ENCODE data around the gene KCNJ1.
A peak's percentile ranks its signal among the peaks of the same experiment; 100 is the strongest.

The KCNJ1 gene

DNA sequence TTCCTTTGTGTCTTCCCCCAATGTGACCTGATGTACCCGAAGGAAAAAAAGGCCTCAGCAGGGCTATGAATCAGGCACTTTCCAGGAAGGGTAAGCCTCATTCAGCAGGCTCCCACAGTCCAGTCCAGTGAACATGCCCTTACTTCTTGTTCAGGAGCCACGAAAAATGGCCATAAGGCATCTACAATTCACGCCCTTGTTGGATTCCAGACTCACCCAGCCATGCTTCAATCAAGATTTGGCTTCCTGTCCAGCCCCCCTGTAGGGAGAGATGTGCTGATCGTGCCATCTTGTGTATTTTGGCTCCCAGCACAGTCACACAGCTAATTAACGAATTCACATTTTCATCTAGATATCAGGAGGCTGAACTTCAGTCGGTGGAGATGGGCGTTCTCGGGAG is 14.1 kb upstream of the KCNJ1 start:
- no peak for DNase-seq

DNA sequence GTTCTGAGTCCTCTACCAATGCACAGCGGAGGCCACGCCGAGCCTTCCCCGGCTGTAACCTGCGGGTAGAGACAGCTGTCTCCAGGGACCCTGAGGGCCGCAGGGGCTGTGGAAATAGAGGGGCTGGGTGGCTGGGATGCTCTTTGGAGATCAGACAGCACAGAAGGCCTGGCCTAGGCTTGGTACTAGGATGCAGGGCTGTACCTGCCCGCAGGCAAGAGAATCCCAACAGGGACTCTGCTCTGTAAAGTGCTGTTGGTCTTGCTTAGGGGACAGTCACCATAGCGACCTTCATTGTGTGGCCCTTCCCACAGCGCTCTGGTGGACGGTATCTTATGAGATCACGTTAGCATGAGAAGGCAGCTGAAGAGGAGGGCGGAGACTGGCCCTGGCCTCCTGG is 12.7 kb upstream of the KCNJ1 start:
- no peak for DNase-seq

DNA sequence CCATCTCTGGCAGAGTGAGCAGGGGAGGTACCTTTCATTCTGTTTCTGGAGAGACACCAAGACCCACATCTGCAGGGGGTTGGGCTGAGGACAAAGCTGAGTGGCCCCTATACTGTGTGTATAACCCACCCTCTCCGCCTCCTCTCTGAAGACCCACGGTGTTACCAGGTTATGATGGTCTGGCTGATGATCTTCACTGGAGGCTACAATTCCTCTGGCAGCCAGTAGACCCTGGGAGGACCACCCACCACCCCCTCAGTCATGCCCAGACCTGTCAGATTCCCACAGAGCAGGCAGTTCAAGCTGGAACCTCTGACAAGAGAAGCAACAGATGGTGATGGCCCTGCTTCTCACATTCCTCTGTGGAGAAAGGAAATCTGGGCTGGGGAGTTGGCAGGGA is 11.4 kb upstream of the KCNJ1 start:
- no peak for DNase-seq

DNA sequence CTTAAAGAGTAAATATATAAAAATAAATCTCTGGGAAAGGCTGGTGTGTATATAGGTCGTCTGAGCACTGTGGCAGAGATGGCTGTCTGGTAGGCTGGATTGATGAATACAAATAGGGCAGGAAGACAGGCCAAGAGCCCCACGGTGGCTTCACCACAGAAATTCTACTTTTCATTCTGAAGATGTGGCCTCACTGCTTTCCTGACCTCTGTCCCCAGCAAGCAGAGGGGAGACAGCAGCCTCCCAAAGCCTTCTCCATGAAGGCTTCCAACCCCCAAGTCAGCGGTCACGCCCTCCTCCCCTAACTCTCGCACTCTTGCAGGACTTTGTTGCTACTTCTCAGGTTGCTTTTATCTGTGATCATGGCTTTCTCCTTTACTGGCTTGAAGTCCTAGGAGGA is 10.6 kb upstream of the KCNJ1 start:
- DNase-seq = no peak

DNA sequence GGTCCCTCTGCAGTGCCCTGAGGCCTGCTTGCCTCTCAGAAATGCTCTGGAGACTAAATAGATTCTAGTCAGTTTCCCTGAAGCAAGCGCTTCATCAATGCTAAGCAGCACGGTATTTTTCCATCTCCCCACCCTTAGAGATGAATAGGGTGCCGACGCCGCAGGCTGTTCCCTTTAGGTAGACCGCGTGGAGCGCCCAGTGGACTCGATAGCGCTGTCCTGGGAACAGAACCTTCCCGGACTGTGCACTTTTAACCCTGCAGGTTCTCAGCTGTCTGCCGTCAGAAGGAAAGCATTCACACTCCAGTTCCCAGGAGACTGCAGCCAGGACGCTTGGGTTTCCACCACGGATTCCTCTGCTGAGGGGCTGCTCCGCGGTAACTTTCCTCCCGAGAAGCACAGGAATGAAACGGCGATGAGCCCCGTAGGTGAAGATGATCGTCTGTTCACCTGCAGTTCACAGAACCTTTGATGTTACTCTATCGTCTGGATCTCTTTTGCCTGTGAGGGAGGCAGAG is 9.1 kb upstream of the KCNJ1 start:
- no peak for DNase-seq

DNA sequence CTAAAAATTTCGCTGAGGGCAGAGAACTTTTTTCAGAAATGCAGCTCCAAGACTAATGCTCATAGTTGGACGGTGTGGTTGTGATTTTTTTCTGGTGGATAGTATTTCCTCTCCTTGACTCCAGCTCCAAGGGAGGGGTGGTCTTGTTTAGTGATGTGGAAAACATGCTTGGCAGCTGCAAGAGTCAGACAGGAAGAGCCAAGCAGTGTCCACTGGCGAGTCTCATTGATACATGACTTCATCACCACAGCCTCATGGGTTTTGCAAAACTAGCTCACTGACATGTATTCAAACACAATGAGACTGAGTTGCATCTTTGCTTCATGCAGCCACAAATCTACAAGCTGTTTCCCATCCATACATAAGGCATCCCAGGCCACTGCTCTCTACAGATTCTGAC is 7.3 kb upstream of the KCNJ1 start:
- DNase-seq = no peak

DNA sequence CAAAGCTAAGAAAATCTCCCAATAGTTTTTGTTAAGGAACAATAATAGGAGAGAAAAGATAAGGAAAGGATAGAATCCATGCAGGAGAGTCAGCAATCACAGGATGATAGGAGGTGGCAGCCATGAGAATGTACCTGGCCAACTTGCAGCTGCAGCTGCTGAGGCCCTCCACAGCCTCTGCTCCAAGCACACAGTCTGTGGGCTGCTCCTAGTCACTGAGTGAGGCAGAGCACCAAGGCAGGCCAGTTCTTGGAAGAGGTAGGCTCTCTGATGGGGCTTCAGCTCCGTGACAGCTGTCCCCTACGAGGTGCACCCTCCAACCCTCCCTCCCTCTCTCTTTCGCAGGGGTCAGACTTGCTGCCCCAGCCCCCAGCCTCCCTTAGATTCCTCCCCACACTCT is 5.5 kb upstream of the KCNJ1 start:
- no peak for DNase-seq

DNA sequence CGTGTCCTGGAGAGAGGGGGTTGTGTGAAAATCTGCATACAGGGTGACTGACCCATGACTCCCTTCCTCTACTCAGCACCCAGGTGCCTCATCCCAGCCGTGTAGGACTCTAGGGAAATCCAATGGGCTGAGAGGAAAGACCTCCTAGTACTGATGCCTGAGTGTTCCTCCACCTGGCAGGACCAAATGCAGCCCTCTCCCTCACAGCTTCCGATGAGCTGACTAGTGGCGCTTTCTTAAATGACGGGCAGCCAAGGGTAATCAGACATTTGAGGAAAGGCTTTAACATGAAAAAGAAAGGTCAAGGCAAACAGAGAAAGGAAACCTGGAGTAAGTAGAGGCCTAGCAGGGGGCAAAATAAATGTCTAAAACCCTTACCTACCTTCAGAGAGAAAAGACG is 5.0 kb upstream of the KCNJ1 start:
- DNase-seq = no peak

DNA sequence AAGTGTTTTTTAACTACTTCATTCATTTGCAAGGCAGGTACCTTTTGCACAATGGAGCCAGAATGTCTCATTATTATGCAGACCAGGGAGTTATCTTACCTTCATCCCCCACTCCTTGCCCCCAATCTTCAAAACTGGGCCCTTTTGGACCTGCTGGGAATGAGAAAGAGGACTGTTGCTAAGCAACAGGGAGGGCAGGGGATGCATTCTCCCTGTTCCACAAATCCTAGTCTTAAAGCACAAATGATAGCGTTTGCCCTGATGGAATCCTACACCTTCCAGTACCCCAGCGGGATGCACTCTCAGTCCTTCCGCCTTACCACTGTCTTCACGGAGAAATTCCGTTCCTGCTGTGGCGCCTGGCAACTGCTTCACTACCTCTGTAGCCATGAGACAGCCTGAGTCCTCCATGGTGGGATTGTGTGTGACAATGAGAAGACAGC is 4.1 kb upstream of the KCNJ1 start:
- DNase-seq = no peak

DNA sequence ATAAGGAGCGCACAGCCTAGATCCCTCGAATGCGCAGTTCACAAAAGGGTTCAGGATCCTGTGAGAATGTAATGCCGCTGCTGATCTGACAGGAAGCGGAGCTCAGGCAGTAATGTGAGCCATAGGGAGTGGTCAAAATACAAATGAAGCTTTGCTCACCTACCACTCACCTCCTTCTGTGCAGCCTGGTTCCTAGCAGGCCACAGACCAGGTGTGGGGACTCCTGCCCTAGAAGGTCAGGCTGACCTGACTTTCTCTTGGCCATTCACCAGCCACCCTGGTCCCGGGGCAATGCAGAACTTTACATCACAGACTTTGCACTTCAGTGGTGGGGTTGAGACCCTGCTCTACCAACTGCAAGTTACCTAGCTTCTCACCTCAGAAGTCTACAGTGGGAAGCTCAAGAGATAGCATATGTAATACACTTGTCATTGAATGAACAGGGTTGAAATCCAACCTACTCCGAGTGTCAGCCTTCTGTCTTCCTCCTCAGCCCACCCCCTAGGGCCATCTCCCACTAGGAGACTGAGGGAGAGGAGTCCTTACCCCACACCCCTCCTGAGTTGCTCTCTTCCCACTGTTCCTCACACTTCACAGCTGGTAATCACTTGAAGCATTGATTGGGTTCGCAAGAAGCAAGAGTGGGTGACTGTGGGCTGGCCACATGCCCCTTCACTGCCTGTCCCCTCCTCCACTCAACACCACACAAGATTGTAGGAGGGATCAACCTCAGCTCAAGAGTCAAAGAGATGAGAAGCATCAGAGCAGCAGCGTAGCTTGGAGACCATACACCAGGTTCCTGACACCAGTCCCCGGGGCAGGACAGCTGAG is 2.0 kb upstream of the KCNJ1 start:
- DNase-seq = no peak

DNA sequence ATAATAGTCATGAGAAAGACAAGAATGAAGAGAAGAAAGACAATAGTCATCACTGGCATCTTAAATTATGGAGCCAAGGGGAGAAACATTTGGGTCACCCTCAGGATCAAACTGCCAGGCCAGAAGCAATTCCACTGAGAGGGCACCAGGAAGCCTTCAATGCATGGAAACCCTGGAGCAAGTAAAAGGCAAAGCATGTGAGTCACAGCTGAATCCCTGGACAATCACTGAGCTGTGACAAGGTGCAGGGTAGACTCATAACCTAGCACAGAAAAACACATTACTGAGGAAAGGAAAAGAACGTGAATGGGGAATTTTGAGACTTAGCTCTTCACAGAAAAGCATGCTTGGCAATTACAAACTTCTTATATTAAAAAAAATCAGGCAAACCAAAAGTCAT is 1.6 kb downstream of the KCNJ1 start:
- DNase-seq = no peak

DNA sequence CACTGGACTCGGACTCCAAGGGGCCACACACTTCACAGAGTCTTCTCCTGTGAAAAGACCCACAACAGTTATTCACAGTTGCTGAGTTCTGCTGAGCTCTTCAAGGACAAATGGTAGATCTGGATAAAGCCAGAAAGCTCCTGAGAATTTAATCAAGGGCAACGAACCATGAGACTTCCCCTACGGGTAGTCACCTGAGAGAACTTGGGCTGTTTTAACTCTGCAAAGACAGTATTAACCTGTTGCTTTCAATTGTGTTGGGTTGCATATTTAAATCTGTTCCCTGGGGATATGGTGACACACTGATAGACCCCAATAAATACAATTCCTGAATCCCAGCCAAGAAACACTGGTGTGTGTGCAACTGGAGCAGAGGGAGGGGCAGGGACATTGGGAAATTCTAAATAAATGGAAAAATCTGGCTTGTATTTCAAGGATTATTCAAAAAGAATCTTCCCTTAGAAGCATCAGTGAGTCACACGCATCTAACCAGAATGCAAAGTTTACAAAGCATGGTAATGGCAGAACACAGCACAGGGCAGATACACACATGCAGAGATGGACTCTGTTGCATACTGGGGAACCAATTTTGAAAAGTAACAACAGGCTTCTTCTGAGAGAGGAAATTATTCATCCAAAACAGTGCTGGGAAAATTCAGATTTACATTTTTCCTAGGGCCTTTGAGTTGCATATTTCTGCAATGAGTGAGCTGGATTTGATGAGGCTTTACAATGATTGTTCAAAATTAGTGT is 4.0 kb downstream of the KCNJ1 start:
- no peak for DNase-seq

DNA sequence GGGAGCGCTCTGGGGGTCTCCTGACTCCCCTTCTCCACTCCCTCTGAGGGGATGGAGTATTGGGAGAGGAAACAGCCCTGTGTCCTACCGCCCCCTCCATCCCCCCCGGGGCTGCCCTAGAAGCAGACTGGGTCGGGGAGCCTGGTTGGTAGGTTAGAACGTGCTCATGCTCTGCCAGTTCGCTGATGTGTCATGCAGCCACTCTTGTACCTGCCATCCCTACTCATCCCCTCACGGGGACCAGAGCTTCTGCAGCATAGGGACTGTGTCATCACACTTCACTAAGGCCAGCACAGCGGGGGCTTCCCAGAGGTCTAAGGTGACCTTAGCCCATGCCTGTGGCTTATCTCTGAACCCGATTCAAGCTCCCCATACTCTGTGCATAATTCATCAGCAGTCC is 4.7 kb downstream of the KCNJ1 start:
- DNase-seq = no peak

DNA sequence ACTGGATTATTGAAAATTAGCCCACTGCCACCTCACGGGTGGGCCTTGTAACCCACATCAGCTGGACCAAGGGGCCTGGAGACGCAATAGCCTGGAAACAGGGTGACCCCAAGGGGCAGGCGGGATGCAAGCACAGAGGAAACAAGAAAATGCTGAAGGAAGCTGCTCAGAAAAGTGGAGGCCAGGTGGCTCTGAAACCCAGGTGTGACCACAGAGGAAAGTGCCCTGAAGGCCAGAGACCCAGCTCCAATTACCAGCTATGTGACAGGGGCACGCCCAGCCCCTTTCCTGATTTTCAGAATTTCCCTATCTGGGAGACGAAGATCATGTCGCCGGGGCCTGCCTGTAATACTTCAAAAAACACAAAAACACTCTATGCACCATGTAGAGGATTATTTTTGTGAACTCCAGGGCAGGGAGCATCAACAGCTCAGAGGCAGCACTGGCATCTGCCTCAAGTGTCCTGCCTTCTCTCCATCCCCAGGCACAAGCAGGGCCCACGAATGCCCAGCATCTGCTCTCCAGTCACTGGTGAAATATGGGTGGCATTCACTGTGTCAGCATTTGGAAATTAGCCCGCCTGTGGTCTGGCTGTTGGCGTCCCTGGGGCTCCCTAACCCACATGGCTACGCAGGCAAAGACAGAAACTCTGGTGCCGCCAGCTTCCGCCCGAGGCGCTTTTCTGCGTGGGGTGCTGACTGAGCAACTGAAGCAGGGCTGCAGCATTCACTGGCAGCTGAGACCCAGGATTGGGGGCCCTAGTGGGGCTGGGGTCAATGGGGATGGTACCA is 6.3 kb downstream of the KCNJ1 start:
- peak; percentile 71 for DNase-seq

DNA sequence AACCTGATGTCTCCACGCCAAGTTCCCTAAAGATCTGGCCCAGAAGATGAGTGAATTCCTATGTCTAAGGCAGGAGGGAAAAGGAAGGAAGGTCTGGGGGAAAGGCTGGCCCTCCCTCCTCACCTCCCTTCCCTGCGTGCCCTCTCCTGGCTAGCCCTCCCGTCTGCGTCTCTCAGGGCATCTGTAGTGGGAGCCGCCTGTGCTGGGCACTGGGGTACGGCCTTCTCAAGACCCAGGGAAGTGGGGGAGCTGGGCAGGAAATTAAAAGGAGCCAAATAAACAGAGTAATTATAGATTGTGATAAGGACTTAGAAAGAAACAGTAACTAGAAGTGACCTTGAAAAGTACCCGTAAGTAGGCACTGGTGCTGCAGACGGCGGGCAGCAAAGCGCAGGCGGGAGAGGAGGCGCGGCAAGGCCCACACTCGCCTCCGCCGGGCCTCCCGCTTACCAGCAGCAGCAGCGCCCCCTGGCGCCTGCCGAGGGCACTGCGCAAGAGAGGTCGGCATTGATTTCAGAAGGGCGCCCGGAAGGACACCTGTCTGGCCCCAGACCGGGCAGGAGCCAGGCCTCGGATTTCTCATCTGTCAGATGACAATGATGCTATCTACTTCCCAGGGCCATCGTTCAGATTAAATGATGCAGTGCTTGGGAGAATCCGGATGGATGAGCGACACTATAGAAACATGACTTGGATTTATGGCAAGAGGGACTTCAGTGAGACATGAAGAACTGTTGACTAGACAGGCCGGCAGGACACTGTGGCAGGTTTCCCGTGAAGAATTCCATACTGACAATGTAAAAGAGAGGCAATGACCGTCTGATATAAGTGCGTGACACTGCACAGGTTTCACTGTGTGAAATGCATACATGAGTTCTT is 7.3 kb downstream of the KCNJ1 start:
- peak; percentile 69 for DNase-seq

DNA sequence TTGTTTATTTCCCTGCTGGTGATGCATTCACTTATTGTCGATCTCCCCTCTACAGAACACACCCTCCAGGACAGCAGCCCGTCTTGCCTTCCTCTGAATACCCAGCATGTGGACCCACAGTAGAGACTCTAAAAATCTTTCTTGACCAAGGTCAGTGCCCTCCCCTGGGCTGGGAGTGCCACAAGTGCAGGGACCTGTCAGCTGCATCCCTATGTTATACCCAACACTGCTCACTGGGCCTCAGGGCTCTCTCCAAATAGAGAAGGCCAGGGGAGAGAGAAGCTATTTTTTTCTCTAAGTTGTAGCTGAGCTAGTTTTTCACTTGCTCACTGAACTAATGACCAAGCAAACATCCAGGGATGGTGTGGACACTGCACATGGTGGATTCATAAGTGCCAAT is 9.8 kb downstream of the KCNJ1 start:
- peak; percentile 39 for DNase-seq

DNA sequence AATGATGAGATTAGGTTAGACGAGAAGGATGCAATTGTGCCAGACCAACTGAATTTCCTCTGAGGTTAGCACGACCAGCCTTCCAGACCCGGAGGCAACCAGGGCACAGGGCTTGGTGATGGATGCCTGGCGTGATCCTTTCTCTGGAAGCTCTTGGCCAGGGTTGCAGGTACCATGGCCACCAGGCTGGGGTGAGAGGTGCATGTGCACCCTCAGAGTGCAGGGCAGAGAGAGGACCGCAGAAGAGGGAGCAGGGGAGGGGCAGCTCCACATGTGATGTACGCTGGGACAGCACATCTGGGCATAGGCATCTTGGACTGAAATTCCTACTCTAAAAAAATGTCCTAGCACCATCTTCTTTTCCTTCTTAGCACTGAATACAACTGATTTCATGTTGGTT is 10.9 kb downstream of the KCNJ1 start:
- DNase-seq = no peak

DNA sequence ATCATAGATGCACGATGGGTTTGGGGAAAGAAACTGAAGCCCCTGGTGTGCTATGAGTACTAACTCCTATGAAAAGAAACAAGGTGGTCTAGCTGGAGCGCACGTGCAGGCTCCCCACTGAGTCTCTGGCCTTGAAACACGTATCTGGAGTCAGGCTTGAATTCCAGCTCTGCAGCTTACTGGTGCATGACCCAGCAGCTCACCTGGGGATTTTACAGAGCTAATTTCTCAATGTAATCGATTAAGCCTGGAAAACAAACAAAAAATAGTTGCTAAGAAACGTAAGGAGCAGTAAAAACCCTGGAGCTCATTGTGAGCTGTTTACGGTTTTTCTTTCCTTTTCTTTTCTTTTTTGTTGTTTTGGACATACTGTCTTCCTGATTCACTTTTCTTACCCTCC is 12.3 kb downstream of the KCNJ1 start:
- no peak for DNase-seq

DNA sequence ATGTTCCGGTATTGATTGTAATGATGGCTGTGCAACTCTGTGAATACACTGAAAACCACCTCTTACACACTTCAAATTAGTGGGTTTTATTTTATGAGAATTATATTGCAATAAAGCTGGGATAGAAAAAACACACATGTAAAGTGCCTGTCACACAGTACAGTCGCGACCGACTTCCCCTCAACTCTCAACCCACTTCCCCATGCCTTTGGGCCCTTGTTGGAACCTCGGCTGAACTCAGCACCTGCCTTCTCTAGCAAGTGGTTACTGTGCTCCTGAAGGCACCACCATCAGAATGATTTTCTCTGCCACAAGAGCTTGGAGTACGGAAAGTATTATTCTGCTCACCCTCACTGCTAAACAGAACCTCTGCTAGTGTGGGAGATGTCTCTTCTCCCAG is 13.5 kb downstream of the KCNJ1 start:
- DNase-seq = no peak

DNA sequence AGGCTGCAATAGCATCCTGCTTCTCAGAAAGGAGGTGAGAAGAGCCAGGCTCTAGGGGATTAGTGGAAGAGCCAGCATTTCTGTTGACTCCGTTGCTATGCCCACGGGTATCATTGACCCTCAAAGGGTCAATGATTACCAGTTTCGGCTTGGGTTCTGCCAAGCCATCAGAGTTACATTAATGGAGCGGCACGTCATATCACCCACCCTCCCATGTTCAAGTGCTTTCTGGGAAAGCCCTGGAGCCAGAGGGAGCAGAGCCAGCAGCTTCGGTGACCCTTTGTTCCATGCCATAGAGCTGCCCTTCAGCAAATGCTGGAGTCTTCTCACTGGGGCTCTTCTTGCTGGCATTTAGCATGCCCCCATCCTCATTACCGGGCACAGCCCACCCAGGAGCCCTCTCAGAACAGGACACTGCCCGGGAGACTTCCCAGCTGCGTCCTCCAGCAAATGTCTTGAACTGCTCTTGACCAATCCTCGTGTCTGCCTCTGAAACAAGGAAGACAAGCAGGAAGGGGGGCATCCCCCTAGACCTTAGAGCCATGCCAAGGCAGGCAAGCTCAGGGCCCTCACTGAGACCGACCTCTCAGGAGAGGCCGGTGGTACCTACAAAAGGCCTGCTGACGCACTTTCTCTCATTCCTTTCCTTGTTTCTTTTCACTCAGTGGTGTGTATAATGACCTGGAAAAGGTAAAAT is 14.6 kb downstream of the KCNJ1 start:
- DNase-seq = no peak

DNA sequence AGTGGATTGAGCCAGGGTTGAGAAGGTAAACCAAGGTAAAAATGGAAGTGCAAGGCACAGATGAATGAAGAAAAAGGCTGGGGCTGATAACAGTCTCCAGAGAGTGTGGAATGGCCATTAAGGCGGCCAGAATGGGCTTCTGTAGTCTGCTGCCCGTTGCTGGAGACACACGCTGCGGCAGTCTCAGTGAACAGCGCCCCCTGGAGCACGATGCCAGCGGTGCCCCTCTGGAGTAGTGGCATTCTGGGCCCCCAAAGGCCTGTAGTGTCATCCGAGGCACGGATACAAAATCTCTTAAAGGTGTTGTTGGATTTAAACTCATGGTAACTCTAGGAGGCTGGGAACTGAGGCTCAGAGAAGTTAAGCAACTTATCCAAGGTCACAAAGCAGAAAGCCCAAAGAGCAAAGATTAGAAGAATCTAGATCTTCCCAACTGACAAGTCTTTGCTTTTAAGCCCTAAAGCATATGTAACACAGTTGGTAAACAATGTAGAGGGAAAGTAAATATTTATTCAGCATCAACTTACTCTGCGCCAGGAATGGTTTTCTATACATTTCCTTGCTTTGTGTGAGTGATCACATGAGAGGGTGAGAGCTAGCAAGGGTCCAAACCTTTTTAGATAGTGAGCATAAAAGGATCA is 18.2 kb downstream of the KCNJ1 start:
- peak; percentile 41 for DNase-seq

Measured in RPMI8226 (cell line).